Sigmoid colon (tissue), 7 donors: ENCODE measurements around the gene EEF1A1. TPM values are rescaled to one million over a fixed set of nuclear protein-coding genes. Genes with fewer than 3 reads are reported as not detected.

Experiments used
- DNase-seq: peaks from one replicate; pipeline ENCODE4 v3.0.0-alpha.2; 2019
- H3K27ac ChIP-seq, 4 donors: fragments of 200-600 bp; sonication (generic); one replicate each; pipeline ENCODE4 v1.5.1; 2016 to 2019; ENCODE audit warnings: mild to moderate bottlenecking in 1 of 4
- H3K27me3 ChIP-seq, 3 donors: fragments of 200-600 bp; sonication (generic); one replicate each; pipeline ENCODE4 v1.5.1; 2019; ENCODE audit warnings: mild to moderate bottlenecking in 1 of 3
- H3K36me3 ChIP-seq, 4 donors: fragments of 200-600 bp; sonication (generic); one replicate each; pipeline ENCODE4 v1.5.1; 2016 to 2019
- H3K4me1 ChIP-seq, 4 donors: fragments of 200-600 bp; sonication (generic); one replicate each; pipeline ENCODE4 v1.5.1; 2017 to 2019
- H3K4me3 ChIP-seq, 4 donors: fragments of 200-600 bp; sonication (generic); one replicate each; pipeline ENCODE4 v1.5.1; 2017 to 2019; ENCODE audit warnings: mild to moderate bottlenecking in 2 of 4, moderate library complexity in 1 of 4
- H3K9me3 ChIP-seq, 4 donors: fragments of 200-600 bp in 3 of 4; sonication (generic) in 3 of 4; one replicate each; pipeline versions ENCODE4 v1.5.1 to v1.6.1; 2013 to 2019
- EP300 ChIP-seq, 4 donors: sonication (generic); formaldehyde crosslinking; IDR thresholded peaks; one replicate each; pipeline ENCODE4 v1.6.1; 2017; ENCODE audit warnings: antibody characterized with exemption in 4 of 4
- POLR2A ChIP-seq, 2 donors: fragments of 450-650 bp; IDR thresholded peaks; one replicate each; pipeline ENCODE4 v1.6.1; 2016; ENCODE audit warnings: antibody characterized with exemption in 2 of 2, mild to moderate bottlenecking in 2 of 2, moderate library complexity in 2 of 2
- POLR2AphosphoS5 ChIP-seq, 4 donors: sonication (generic); formaldehyde crosslinking; IDR thresholded peaks; one replicate each; pipeline ENCODE4 v1.6.1; 2017; ENCODE audit warnings: antibody characterized with exemption in 4 of 4
- WGBS, 2 donors: extraction: QIAGEN DNeasy Blood & Tissue Kit; methylation state at CpG; one replicate each; pipeline ENCODE4 v1.1.7; 2013; 5-methylcytosine and 5-hydroxymethylcytosine counted together
- intact Hi-C: fragments of 100-400 bp; cut with DNase I; formaldehyde crosslinking; loops from one replicate; pipeline ENCODE4 v1.15.1; 2023
- polyA plus RNA-seq, 3 donors: library from polyadenylated mRNA; stranded (reverse); fragments of 200-250 nt; gene quantifications; one replicate each; pipeline ENCODE4 v1.2.3, GENCODE V29; 2013
- small RNA-seq, 3 donors: library from RNA; depleted of rRNA; stranded (forward); fragments of <200 nt; gene quantifications; one replicate each; pipeline ENCODE3, GENCODE V24; 2016
- total RNA-seq, 4 donors: library from RNA; depleted of rRNA; stranded (reverse); fragments of >200 nt; gene quantifications; one replicate each; pipeline ENCODE4 v1.1.0, GENCODE V29; 2016
- TF ChIP-seq, protein P1 (sequence below), 4 experiments: fragments of 450-650 bp in 3 of 4; fragments of 200-600 bp in 1 of 4; IDR thresholded peaks; one replicate each; pipeline ENCODE4 v1.5.1; 2016 to 2019; ENCODE audit warnings: antibody characterized with exemption in 4 of 4, mild to moderate bottlenecking in 3 of 4, moderate library complexity in 2 of 4
- donor health status: healthy with polysubstance abuse.
- donor health status: Bipolar disorder and iron deficiency.
- donor health status: healthy.

EEF1A1 gene
- total and polyA plus RNA-seq, 7 donors, result 8,557 to 15,452 (median 11,827) TPM

DNA sequence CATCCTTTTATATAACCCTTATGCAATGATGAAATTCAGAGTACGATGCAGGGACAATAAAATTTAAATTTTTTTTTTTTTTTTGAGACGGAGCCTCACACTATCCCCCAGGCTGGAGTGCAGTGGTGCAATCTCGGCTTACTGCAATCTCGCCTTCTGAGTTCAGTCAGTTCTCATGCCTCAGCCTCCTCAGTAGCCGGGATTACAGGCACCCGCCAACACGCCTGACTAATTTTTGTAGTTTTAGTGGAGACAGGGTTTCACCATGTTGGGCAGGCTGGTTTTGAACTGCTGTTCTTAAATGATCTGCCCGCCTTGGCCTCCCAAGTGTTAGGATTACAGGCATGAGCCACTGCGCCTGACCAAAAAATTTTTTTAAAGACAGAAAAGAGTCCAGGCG lies 44.1 kb downstream of the EEF1A1 start:
- 94 to 96% methylated on average over 10 of the region's 10 CpGs for WGBS, 2 donors
- Histone ChIP-seq H3K27ac (no peak overlapping the region), H3K4me3 (no peak overlapping the region), H3K36me3 (peaks cover 25 to 100% (median 43%) of the 10 kb centered on the region in 4 donors), H3K9me3 (no peaks in the 10 kb centered on the region), H3K4me1 (no peaks in the 10 kb centered on the region), H3K27me3 (no peaks in the 10 kb centered on the region)
- DNase-seq, result no peak
- intact Hi-C loops, result no loop called here
- TF ChIP-seq POLR2AphosphoS5 (IDR thresholded peaks at IDR 0.05), result no peak
- TF ChIP-seq EP300 (IDR thresholded peaks at IDR 0.05), result no peak
- TF ChIP-seq, protein P1, sequence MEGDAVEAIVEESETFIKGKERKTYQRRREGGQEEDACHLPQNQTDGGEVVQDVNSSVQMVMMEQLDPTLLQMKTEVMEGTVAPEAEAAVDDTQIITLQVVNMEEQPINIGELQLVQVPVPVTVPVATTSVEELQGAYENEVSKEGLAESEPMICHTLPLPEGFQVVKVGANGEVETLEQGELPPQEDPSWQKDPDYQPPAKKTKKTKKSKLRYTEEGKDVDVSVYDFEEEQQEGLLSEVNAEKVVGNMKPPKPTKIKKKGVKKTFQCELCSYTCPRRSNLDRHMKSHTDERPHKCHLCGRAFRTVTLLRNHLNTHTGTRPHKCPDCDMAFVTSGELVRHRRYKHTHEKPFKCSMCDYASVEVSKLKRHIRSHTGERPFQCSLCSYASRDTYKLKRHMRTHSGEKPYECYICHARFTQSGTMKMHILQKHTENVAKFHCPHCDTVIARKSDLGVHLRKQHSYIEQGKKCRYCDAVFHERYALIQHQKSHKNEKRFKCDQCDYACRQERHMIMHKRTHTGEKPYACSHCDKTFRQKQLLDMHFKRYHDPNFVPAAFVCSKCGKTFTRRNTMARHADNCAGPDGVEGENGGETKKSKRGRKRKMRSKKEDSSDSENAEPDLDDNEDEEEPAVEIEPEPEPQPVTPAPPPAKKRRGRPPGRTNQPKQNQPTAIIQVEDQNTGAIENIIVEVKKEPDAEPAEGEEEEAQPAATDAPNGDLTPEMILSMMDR (IDR thresholded peaks at IDR 0.05), result no peak
- no peak for TF ChIP-seq POLR2A (IDR thresholded peaks at IDR 0.05)

DNA sequence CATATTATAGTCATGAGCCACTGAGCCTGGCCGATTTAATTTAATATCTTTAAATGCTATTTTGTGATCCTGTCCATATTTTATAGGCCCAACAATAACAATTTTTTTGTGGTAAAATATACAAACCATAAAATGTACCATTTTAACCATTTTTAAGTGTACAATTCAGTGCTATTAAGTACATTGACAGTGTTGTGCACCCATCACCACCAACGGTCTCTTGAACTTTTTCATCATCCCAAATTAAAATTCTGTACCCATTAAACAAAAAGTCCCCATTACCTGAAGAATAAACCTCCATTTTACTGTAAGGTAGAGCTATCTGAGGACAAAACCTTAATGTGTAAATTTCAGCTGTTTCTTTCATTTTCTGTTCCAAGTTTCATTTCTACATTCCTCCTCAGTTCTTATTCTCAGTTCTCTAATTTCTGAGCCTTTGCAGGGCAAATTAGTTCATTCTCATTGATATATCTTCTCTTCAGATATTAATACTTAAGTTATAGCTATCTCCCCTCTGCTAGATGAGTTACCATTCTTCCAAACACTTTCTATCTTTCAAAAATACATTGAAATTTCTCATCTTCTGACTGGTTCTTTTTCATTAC lies 49.0 kb downstream of the EEF1A1 start:
- no peaks in the 10 kb centered on the region for H3K4me1 ChIP-seq
- 68 to 74% methylated on average over 2 of the region's 2 CpGs for WGBS, 2 donors
- no peak overlapping the region for H3K27ac ChIP-seq
- DNase-seq, result no peak
- H3K27me3 ChIP-seq, result no peaks in the 10 kb centered on the region
- no peak for TF ChIP-seq EP300 (IDR thresholded peaks at IDR 0.05)
- TF ChIP-seq, protein P1 (IDR thresholded peaks at IDR 0.05), result no peak
- no peaks in the 10 kb centered on the region for H3K9me3 ChIP-seq
- intact Hi-C loops, result no loop called here
- H3K4me3 ChIP-seq, result no peak overlapping the region
- H3K36me3 ChIP-seq, result peaks cover 20 to 100% (median 46%) of the 10 kb centered on the region in 4 donors

Small RNAs within 50 kb of the gene (small RNA-seq; reads per million reads assigned to genes)
- 0 reads per million in 3 donors for gene AL603910.2
- gene RN7SL827P, result 0 reads per million in 3 donors

Other genes with a start within 250 kb of the EEF1A1 start
- gene DPPA5, start 166.8 kb downstream of the EEF1A1 start, total RNA-seq, result not detected
- gene DPPA5, start 166.8 kb downstream of the EEF1A1 start, polyA plus RNA-seq, result not detected
- gene KHDC3L, start 158.4 kb downstream of the EEF1A1 start, total RNA-seq, result not detected
- gene KHDC3L, start 158.4 kb downstream of the EEF1A1 start, polyA plus RNA-seq, result not detected
- gene OOEP, start 151.1 kb downstream of the EEF1A1 start, total RNA-seq, result not detected
- under 1 TPM in 2 of 3 donors, not detected in 1; 0.23 to 0.60 TPM for gene OOEP, start 151.1 kb downstream of the EEF1A1 start, polyA plus RNA-seq
- 1 to 10 TPM; 1.1 to 9.4 (median 1.9) TPM for gene DDX43, start 126.2 kb downstream of the EEF1A1 start, total RNA-seq
- gene DDX43, start 126.2 kb downstream of the EEF1A1 start, polyA plus RNA-seq, result 1 to 10 TPM in 1 of 3 donors, under 1 TPM in 1, not detected in 1; 0.73 to 1.2 TPM
- gene CGAS, start 68.7 kb downstream of the EEF1A1 start, total RNA-seq, result 1 to 10 TPM; 5.0 to 5.8 (median 5.4) TPM
- gene CGAS, start 68.7 kb downstream of the EEF1A1 start, polyA plus RNA-seq, result 1 to 10 TPM; 1.2 to 4.0 (median 1.6) TPM
- gene MTO1, start 59.3 kb downstream of the EEF1A1 start, total RNA-seq, result 10 to 100 TPM; 17.9 to 42.3 (median 29.4) TPM
- gene MTO1, start 59.3 kb downstream of the EEF1A1 start, polyA plus RNA-seq, result 10 to 100 TPM; 12.0 to 16.3 (median 13.6) TPM
- 10 to 100 TPM; 12.2 to 18.2 (median 14.8) TPM for gene SLC17A5, start 133.0 kb upstream of the EEF1A1 start, total RNA-seq
- gene SLC17A5, start 133.0 kb upstream of the EEF1A1 start, polyA plus RNA-seq, result 10 to 100 TPM in 1 of 3 donors, 1 to 10 TPM in 2; 7.6 to 17.4 (median 9.0) TPM
- gene CD109, start 175.2 kb upstream of the EEF1A1 start, total RNA-seq, result 10 to 100 TPM; 22.9 to 32.1 (median 24.6) TPM
- gene CD109, start 175.2 kb upstream of the EEF1A1 start, polyA plus RNA-seq, result 1 to 10 TPM in 1 of 3 donors, under 1 TPM in 2; under 0.01 to 1.2 (median 0.46) TPM